ENCODE measurements around the gene DDX6. TPM values are rescaled to one million over a fixed set of nuclear protein-coding genes. Genes with fewer than 3 reads are reported as not detected.

DDX6 gene
- total and polyA plus RNA-seq, 2 of the 8 experiments (the other 6 are each of a cell fraction or from before 2014, with no cell fraction given): 29.8 to 181 TPM

GRCh38 chr11:118799372-118799771 lies 8.4 kb upstream of the DDX6 start (continued):
- TF ChIP-seq USF2 (IDR thresholded peaks at IDR 0.05; ENCODE audit: low read length): no peak
- no peak for TF ChIP-seq TAF7 (optimal IDR thresholded peaks at IDR 0.05; ENCODE audit: borderline replicate concordance, low read depth, low read length)
- TF ChIP-seq, protein P1, sequence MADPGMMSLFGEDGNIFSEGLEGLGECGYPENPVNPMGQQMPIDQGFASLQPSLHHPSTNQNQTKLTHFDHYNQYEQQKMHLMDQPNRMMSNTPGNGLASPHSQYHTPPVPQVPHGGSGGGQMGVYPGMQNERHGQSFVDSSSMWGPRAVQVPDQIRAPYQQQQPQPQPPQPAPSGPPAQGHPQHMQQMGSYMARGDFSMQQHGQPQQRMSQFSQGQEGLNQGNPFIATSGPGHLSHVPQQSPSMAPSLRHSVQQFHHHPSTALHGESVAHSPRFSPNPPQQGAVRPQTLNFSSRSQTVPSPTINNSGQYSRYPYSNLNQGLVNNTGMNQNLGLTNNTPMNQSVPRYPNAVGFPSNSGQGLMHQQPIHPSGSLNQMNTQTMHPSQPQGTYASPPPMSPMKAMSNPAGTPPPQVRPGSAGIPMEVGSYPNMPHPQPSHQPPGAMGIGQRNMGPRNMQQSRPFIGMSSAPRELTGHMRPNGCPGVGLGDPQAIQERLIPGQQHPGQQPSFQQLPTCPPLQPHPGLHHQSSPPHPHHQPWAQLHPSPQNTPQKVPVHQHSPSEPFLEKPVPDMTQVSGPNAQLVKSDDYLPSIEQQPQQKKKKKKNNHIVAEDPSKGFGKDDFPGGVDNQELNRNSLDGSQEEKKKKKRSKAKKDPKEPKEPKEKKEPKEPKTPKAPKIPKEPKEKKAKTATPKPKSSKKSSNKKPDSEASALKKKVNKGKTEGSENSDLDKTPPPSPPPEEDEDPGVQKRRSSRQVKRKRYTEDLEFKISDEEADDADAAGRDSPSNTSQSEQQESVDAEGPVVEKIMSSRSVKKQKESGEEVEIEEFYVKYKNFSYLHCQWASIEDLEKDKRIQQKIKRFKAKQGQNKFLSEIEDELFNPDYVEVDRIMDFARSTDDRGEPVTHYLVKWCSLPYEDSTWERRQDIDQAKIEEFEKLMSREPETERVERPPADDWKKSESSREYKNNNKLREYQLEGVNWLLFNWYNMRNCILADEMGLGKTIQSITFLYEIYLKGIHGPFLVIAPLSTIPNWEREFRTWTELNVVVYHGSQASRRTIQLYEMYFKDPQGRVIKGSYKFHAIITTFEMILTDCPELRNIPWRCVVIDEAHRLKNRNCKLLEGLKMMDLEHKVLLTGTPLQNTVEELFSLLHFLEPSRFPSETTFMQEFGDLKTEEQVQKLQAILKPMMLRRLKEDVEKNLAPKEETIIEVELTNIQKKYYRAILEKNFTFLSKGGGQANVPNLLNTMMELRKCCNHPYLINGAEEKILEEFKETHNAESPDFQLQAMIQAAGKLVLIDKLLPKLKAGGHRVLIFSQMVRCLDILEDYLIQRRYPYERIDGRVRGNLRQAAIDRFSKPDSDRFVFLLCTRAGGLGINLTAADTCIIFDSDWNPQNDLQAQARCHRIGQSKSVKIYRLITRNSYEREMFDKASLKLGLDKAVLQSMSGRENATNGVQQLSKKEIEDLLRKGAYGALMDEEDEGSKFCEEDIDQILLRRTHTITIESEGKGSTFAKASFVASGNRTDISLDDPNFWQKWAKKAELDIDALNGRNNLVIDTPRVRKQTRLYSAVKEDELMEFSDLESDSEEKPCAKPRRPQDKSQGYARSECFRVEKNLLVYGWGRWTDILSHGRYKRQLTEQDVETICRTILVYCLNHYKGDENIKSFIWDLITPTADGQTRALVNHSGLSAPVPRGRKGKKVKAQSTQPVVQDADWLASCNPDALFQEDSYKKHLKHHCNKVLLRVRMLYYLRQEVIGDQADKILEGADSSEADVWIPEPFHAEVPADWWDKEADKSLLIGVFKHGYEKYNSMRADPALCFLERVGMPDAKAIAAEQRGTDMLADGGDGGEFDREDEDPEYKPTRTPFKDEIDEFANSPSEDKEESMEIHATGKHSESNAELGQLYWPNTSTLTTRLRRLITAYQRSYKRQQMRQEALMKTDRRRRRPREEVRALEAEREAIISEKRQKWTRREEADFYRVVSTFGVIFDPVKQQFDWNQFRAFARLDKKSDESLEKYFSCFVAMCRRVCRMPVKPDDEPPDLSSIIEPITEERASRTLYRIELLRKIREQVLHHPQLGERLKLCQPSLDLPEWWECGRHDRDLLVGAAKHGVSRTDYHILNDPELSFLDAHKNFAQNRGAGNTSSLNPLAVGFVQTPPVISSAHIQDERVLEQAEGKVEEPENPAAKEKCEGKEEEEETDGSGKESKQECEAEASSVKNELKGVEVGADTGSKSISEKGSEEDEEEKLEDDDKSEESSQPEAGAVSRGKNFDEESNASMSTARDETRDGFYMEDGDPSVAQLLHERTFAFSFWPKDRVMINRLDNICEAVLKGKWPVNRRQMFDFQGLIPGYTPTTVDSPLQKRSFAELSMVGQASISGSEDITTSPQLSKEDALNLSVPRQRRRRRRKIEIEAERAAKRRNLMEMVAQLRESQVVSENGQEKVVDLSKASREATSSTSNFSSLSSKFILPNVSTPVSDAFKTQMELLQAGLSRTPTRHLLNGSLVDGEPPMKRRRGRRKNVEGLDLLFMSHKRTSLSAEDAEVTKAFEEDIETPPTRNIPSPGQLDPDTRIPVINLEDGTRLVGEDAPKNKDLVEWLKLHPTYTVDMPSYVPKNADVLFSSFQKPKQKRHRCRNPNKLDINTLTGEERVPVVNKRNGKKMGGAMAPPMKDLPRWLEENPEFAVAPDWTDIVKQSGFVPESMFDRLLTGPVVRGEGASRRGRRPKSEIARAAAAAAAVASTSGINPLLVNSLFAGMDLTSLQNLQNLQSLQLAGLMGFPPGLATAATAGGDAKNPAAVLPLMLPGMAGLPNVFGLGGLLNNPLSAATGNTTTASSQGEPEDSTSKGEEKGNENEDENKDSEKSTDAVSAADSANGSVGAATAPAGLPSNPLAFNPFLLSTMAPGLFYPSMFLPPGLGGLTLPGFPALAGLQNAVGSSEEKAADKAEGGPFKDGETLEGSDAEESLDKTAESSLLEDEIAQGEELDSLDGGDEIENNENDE (IDR thresholded peaks at IDR 0.05; ENCODE audit: insufficient replicate concordance, low read length): no peak
- TF ChIP-seq TEAD4 (IDR thresholded peaks at IDR 0.05; ENCODE audit: low read depth, low read length): no peak
- TF ChIP-seq EGR1 (IDR thresholded peaks at IDR 0.05; ENCODE audit: borderline replicate concordance, low read depth, low read length): no peak
- no peak for TF ChIP-seq CEBPB (IDR thresholded peaks at IDR 0.05; ENCODE audit: low read depth, low read length)
